GM19240 (cell line): ENCODE data around the gene AACS.
"Not testable (repeated sequence)": the region's sequence is repeated elsewhere in the genome, so short reads cannot be mapped to it uniquely, and the experiment has no call there.

Source experiments
- DNase-seq: peaks from one replicate; pipeline ENCODE4 v3.0.0; 2011; ENCODE audit warnings: low spot score; ENCODE audit not compliant: insufficient read length

The AACS gene

GRCh38 chr12:125065021-125065918, at the start of gene AACS:
Gene AACS, plus strand, starts transcription at chr12:125065435. Its CDS starts 150 bp downstream, at chr12:125065585.
- DNase-seq: peak; percentile 89

- no peak for DNase-seq
These were observed 49.4 kb upstream of the AACS start for GRCh38 chr12:125015680-125016310.

- no peak for DNase-seq
These were observed 47.4 kb upstream of the AACS start for GRCh38 chr12:125017801-125018200.

GRCh38 chr12:125018356-125018755, 46.9 kb upstream of the AACS start:
- DNase-seq: no peak

- no peak for DNase-seq
These were observed 44.1 kb upstream of the AACS start for GRCh38 chr12:125021096-125021495.

- no peak for DNase-seq
These were observed 43.5 kb upstream of the AACS start for GRCh38 chr12:125021771-125022170.

GRCh38 chr12:125023065-125023464, 42.2 kb upstream of the AACS start:
- no peak for DNase-seq

- no peak for DNase-seq
These were observed 40.2 kb upstream of the AACS start for GRCh38 chr12:125024949-125025563.

- DNase-seq: no peak
These were observed 39.5 kb upstream of the AACS start for GRCh38 chr12:125025606-125026235.

GRCh38 chr12:125028106-125028505, 37.1 kb upstream of the AACS start:
- DNase-seq: no peak

GRCh38 chr12:125029761-125030358, 35.4 kb upstream of the AACS start:
- DNase-seq: no peak

- DNase-seq: not testable (repeated sequence)
These were observed 33.8 kb upstream of the AACS start for GRCh38 chr12:125031471-125031870.

- no peak for DNase-seq
These were observed 32.6 kb upstream of the AACS start for GRCh38 chr12:125032466-125033152.

- DNase-seq: no peak
These were observed 31.9 kb upstream of the AACS start for GRCh38 chr12:125033288-125033687.

GRCh38 chr12:125038976-125039625, 26.1 kb upstream of the AACS start:
- DNase-seq: no peak

GRCh38 chr12:125049093-125049458, 16.2 kb upstream of the AACS start:
- DNase-seq: no peak

GRCh38 chr12:125050446-125050845, 14.8 kb upstream of the AACS start:
- no peak for DNase-seq

- no peak for DNase-seq
These were observed 14.4 kb upstream of the AACS start for GRCh38 chr12:125050868-125051267.

- DNase-seq: no peak
These were observed 11.4 kb upstream of the AACS start for GRCh38 chr12:125053821-125054220.

- DNase-seq: no peak
These were observed 9.6 kb upstream of the AACS start for GRCh38 chr12:125055591-125055990.
